Hepatocyte (in vitro differentiated cells): Measurements from ENCODE around the gene ANKFN1.

Experiments
- EZH2phosphoT487 ChIP-seq: fragments of 200-600 bp; sonication (generic); IDR thresholded peaks from one replicate; pipeline ENCODE4 v1.6.1; 2018; ENCODE audit warnings: antibody characterized with exemption, mild to moderate bottlenecking, low read depth, moderate library complexity; ENCODE audit not compliant: unreplicated experiment, severe bottlenecking
- TF ChIP-seq, protein P1 (sequence below): fragments of 200-600 bp; sonication (generic); IDR thresholded peaks from 2 replicates; pipeline ENCODE4 v1.5.1; 2016; ENCODE audit warnings: antibody characterized with exemption, mild to moderate bottlenecking; ENCODE audit not compliant: poor library complexity

DNA sequence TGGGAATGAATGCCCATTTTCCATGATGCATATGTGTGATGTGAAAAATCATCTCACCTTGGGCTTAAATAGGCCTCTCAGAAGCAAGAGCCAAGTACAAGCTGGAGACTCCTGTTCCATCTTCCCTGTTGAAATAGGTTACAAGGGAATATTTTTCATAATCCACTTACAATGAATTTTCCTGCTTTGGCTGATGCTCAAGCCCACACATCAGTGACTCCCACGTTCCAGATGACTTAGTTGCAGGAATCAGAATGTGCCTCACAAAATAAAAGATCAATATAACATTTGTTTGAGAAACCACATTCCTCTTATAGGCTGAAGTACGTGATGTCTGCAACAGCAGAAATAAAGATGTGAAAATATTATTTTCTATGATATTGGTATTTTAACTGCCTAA, 24.1 kb downstream of the ANKFN1 start:
- no peak for TF ChIP-seq EZH2phosphoT487
- TF ChIP-seq, protein P1, sequence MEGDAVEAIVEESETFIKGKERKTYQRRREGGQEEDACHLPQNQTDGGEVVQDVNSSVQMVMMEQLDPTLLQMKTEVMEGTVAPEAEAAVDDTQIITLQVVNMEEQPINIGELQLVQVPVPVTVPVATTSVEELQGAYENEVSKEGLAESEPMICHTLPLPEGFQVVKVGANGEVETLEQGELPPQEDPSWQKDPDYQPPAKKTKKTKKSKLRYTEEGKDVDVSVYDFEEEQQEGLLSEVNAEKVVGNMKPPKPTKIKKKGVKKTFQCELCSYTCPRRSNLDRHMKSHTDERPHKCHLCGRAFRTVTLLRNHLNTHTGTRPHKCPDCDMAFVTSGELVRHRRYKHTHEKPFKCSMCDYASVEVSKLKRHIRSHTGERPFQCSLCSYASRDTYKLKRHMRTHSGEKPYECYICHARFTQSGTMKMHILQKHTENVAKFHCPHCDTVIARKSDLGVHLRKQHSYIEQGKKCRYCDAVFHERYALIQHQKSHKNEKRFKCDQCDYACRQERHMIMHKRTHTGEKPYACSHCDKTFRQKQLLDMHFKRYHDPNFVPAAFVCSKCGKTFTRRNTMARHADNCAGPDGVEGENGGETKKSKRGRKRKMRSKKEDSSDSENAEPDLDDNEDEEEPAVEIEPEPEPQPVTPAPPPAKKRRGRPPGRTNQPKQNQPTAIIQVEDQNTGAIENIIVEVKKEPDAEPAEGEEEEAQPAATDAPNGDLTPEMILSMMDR = no peak
